PC-3 (cell line): Measurements from ENCODE around the gene PLA2G2C. TPM values are rescaled to one million over a fixed set of nuclear protein-coding genes. Genes with fewer than 3 reads are reported as not detected.

Experiments used
- ATAC-seq: fragments of 200-7000 bp; cut with Tn5 transposase; 2 replicates; pipeline ENCODE4 v1.9.1; 2020; ENCODE audit warnings: mild to moderate bottlenecking, moderate library complexity
- BruUV-seq: library from RNA; stranded (reverse); fragments of 400-500 nt; replicated peaks from 2 replicates; lab custom pipeline; 2021; lab: Mats Ljungman, UMichigan
- CTCF ChIA-PET: fragments of 300-600 bp; sonication (Branson Sonifier 250); formaldehyde crosslinking; loops from one replicate; lab custom pipeline; 2022; ENCODE audit warnings: antibody characterized with exemption; lab: Charles Lee
- POLR2A ChIA-PET: fragments of 300-600 bp; sonication (Branson Sonifier 250); formaldehyde crosslinking; loops from one replicate; lab custom pipeline; 2022; ENCODE audit warnings: antibody characterized with exemption; ENCODE audit not compliant: unreplicated experiment; lab: Charles Lee
- DNase-seq: peaks from one replicate; pipeline ENCODE4 v3.0.0-alpha.2; 2015
- H2AFZ ChIP-seq: fragments of 300-600 bp; sonication (generic); 2 replicates; pipeline ENCODE4 v1.6.0; 2016; ENCODE audit warnings: antibody characterized with exemption, low read length
- H3F3A ChIP-seq: fragments of 300-600 bp; sonication (generic); one replicate; pipeline ENCODE4 v1.6.0; 2017; ENCODE audit warnings: antibody characterized with exemption, low read length, control low read depth, mild to moderate bottlenecking; ENCODE audit not compliant: unreplicated experiment
- H3K27ac ChIP-seq: fragments of 300-600 bp; sonication (generic); 2 replicates; pipeline ENCODE4 v1.5.1; 2016; ENCODE audit warnings: mild to moderate bottlenecking, low read length
- H3K27me3 ChIP-seq: fragments of 300-600 bp; sonication (generic); 2 replicates; pipeline ENCODE4 v1.6.1; 2016; ENCODE audit warnings: low read length, mixed read lengths
- H3K36me3 ChIP-seq: fragments of 300-600 bp; sonication (generic); 2 replicates; pipeline ENCODE4 v1.6.1; 2016; ENCODE audit warnings: low read depth, mixed run types, low read length, mixed read lengths
- H3K4me1 ChIP-seq: fragments of 300-600 bp; sonication (generic); 2 replicates; pipeline ENCODE4 v1.5.1; 2016; ENCODE audit warnings: low read length; ENCODE audit not compliant: insufficient read depth
- H3K4me2 ChIP-seq: fragments of 300-600 bp; sonication (generic); 2 replicates; pipeline ENCODE4 v1.6.0; 2016; ENCODE audit warnings: low read length
- H3K4me3 ChIP-seq: fragments of 300-600 bp; sonication (generic); 2 replicates; pipeline ENCODE4 v1.5.1; 2016; ENCODE audit warnings: mild to moderate bottlenecking, low read length, mixed read lengths
- H3K79me2 ChIP-seq: fragments of 300-600 bp; sonication (generic); 2 replicates; pipeline ENCODE4 v1.6.1; 2017; ENCODE audit warnings: low read length, mixed read lengths
- H3K9ac ChIP-seq: fragments of 300-600 bp; sonication (generic); 2 replicates; pipeline ENCODE4 v1.6.0; 2016; ENCODE audit warnings: mild to moderate bottlenecking, low read length
- H3K9me2 ChIP-seq: fragments of 300-600 bp; sonication (generic); replicated peaks from 2 replicates; pipeline ENCODE4 v1.6.1; 2016; ENCODE audit warnings: mixed run types, low read length, mixed read lengths
- H3K9me3 ChIP-seq: fragments of 300-600 bp; sonication (generic); 2 replicates; pipeline ENCODE4 v1.6.1; 2016; ENCODE audit warnings: low read length, mixed read lengths
- H4K20me1 ChIP-seq: fragments of 300-600 bp; sonication (generic); 2 replicates; pipeline ENCODE4 v1.6.1; 2016; ENCODE audit warnings: low read length, mixed read lengths
- EZH2 ChIP-seq: fragments of 300-600 bp; sonication (generic); IDR thresholded peaks from one replicate; pipeline ENCODE4 v1.6.1; 2017; ENCODE audit warnings: antibody characterized with exemption, mild to moderate bottlenecking, low read length; ENCODE audit not compliant: unreplicated experiment
- EZH2phosphoT487 ChIP-seq: fragments of 300-600 bp; sonication (generic); IDR thresholded peaks from 2 replicates; pipeline ENCODE4 v1.6.1; 2018; ENCODE audit warnings: mild to moderate bottlenecking, antibody characterized with exemption, low read length, borderline replicate concordance
- intact Hi-C: fragments of 100-400 bp; cut with micrococcal nuclease; formaldehyde crosslinking; loops from 2 replicates; pipeline ENCODE4 v1.9.0; 2023
- total RNA-seq: library from RNA; depleted of rRNA; stranded (reverse); fragments of >200 nt; gene quantifications from 2 replicates; pipeline ENCODE4 v1.2.3, GENCODE V29; 2014
- TF ChIP-seq, protein P1 (sequence below): fragments of 300-600 bp; sonication (generic); conservative IDR thresholded peaks from 2 replicates; pipeline ENCODE4 v1.5.1; 2017; ENCODE audit warnings: antibody characterized with exemption, low read depth, mild to moderate bottlenecking, low read length

The PLA2G2C gene
- total RNA-seq, 1 experiment from 2014 or later, result not detected

DNA sequence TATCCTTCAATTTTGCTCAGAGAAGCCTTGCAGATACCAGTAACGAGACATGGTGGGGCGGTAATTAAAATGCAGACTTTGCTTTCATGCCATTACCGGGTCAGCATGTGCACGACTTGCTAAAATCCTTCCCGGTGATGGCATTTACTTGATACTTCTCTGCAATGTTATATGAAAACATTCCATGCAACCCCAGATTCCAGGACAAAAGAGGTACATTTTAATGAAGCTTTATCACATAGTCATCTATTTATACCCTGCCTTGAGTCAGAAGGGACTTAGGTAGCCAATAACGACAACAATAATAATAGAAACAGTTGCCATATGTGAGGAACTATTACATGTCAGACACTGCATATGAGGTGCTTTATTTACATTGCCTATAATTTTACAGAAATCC is 29.4 kb upstream of the PLA2G2C start:
- Histone ChIP-seq H3K79me2 (no peaks in the 10 kb centered on the region), H2AFZ (no peak overlapping the region), H3F3A (peaks cover 5% of the 10 kb centered on the region), H3K9ac (no peak overlapping the region), H3K4me1 (peaks cover 27% of the 10 kb centered on the region), H3K4me2 (no peak overlapping the region), H3K9me2 (no peaks in the 10 kb centered on the region), H3K9me3 (no peaks in the 10 kb centered on the region), H4K20me1 (no peaks in the 10 kb centered on the region), H3K27ac (no peak overlapping the region), H3K36me3 (no peaks in the 10 kb centered on the region), H3K27me3 (no peaks in the 10 kb centered on the region), H3K4me3 (no peak overlapping the region)
- ChIA-PET CTCF (no interaction called here), POLR2A (no interaction called here)
- no peak for TF ChIP-seq EZH2
- TF ChIP-seq EZH2phosphoT487, result no peak
- TF ChIP-seq, protein P1, sequence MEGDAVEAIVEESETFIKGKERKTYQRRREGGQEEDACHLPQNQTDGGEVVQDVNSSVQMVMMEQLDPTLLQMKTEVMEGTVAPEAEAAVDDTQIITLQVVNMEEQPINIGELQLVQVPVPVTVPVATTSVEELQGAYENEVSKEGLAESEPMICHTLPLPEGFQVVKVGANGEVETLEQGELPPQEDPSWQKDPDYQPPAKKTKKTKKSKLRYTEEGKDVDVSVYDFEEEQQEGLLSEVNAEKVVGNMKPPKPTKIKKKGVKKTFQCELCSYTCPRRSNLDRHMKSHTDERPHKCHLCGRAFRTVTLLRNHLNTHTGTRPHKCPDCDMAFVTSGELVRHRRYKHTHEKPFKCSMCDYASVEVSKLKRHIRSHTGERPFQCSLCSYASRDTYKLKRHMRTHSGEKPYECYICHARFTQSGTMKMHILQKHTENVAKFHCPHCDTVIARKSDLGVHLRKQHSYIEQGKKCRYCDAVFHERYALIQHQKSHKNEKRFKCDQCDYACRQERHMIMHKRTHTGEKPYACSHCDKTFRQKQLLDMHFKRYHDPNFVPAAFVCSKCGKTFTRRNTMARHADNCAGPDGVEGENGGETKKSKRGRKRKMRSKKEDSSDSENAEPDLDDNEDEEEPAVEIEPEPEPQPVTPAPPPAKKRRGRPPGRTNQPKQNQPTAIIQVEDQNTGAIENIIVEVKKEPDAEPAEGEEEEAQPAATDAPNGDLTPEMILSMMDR, result no peak
- intact Hi-C loops, result loop anchor here (1.0 kb wide), 2 partner anchors 215 to 278 kb away; no protein-coding TSS in a partner anchor
- ATAC-seq (no peak), DNase-seq (no peak)
- no TSS peak for BruUV-seq

DNA sequence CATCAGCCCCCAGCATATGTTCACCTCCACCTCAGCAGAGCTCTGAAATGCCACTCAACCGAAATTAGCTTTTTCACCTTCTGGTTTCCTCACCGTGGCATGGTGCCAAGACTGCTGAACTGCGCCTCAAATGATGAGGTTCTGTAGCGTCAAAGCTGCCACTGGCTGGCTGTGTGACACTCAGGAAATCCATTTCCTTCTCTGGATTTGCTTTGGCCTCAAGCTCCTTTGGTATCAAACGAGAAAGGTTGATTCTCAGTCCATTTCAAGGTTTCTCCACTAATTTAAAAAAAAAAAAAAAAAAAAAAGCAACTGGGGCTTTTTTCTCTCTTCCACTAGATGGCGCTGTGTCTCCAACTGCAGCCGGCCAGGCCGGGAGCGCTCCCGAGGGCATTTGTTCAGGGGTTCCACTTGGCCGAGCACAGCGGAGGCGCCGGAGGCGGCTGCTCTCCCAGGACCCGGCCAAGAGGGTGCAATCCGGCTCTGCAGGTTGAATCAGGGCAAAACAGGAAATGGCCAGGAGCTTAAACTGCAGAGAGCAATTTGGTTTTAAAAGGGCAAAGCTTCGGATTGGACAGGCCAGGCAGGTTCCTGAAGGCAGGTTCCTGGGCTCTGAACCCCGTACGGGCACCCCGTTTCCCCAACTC is 26.5 kb upstream of the PLA2G2C start:
- ATAC-seq (peak; percentile 77), DNase-seq (peak; percentile 92)
- H3K9me3 ChIP-seq, result no peaks in the 10 kb centered on the region
- ChIA-PET POLR2A (interaction anchor here (0.6 to 0.7 kb wide), 3 partner anchors 41 to 209 kb away, joined by 5 to 14 read pairs (median 5); no protein-coding TSS in a partner anchor), CTCF (interaction anchor here (0.5 to 2.4 kb wide), 25 partner anchors 13 to 1039 kb away, joined by 3 to 25 read pairs (median 6); partner anchors contain the start of gene CAMK2N1)
- peak overlapping the region; percentile 99 for H3K27ac ChIP-seq
- peak overlapping the region; percentile 36; the same call in 1 of the 2 replicates for H3K4me3 ChIP-seq
- peaks cover 8% of the 10 kb centered on the region for H3F3A ChIP-seq
- H2AFZ ChIP-seq, result peak overlapping the region; percentile 56
- H3K27me3 ChIP-seq, result no peaks in the 10 kb centered on the region
- peaks cover 48% of the 10 kb centered on the region for H3K4me1 ChIP-seq
- no peaks in the 10 kb centered on the region for H4K20me1 ChIP-seq
- no peaks in the 10 kb centered on the region for H3K36me3 ChIP-seq
- no peaks in the 10 kb centered on the region for H3K9me2 ChIP-seq
- H3K4me2 ChIP-seq, result peak overlapping the region; percentile 62
- no peak for TF ChIP-seq EZH2phosphoT487
- TF ChIP-seq, protein P1, result peak; percentile 88
- TF ChIP-seq EZH2, result no peak
- BruUV-seq, result no TSS peak
- H3K9ac ChIP-seq, result peak overlapping the region; percentile 92
- H3K79me2 ChIP-seq, result no peaks in the 10 kb centered on the region
- intact Hi-C loops, result loop anchor here (1.0 to 5.0 kb wide), 4 partner anchors 46 to 281 kb away; no protein-coding TSS in a partner anchor
